ENCODE results near the gene MYLK3. TPM values are rescaled to one million over a fixed set of nuclear protein-coding genes. Genes with fewer than 3 reads are reported as not detected.

The MYLK3 gene
- total RNA-seq, 1 experiment from 2014 or later = 0.26 TPM

DNA sequence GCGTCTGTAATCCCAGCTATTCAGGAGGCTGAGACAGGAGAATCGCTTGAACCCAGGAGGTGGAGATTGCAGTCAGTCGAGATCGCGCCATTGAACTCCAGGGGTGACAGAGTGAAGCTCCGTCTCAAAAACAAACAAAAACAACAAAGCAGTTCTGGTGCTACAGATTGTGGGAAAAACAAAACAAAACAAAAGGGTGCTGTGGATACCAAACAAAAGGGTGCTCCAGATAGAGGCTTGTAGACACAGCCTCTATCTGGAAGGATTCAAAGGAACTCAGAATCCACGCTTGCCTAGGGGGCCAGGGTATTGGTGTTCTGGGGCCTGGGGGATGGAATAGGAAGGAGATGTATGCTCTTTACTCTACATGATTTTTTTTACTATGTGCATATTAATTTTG is 2.5 kb downstream of the MYLK3 start:
- Histone ChIP-seq H3K4me3 (no peak overlapping the region), H3K4me1 (peaks cover 29% of the 10 kb centered on the region), H3K9me3 (replicated peaks) (no peaks in the 10 kb centered on the region), H3K36me3 (no peaks in the 10 kb centered on the region), H3K27me3 (no peaks in the 10 kb centered on the region), H3K27ac (no peak overlapping the region)
- DNase-seq = no peak

DNA sequence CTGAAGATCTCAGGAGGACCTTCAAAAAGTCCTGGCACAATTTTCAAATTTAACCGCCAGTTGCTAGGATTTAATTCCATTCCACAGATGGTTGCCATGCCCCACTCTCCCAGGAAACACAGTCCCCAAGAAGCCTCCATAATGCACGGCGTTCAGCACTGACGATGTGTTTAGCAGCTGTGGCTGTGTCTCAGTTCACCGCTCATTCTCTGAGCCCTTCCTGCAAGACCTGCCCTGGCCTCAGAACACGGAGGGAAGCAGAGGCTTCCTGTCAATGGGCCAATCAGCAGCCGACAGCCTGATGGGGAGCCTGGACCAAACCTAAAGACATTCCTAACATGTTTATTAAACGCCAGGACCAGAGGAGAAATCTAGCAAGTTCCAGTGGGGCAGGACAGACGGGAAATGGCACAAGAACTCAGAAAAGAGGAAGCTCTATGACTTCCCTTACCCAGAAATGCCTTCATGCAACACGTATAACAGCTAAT is 4.9 kb downstream of the MYLK3 start:
- no peak overlapping the region for H3K27ac ChIP-seq
- peaks cover 22% of the 10 kb centered on the region for H3K4me1 ChIP-seq
- DNase-seq = peak; percentile 79 to 85

DNA sequence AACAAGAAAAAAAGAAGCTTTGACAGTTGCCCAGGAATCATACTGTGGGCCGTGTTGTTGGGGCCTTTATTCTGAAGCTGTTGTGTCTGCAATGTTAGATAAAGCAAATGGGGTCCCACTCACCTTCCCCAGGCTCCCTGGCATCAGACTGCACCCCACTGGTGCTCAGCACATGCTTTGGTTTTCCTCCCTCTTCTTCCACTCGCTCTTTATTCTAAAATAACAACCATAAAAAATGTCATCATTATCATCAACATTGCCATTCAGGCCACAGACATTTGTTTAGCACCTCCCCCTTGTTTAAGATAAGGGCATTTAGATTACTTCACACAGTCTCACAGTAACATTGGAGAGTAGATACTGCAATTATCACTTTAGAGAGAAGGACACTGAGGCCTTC is 8.2 kb downstream of the MYLK3 start:
- Histone ChIP-seq H3K27ac (no peak overlapping the region), H3K36me3 (no peaks in the 10 kb centered on the region), H3K4me1 (no peaks in the 10 kb centered on the region; the same call in 1 of the 2 replicates), H3K9me3 (replicated peaks) (no peaks in the 10 kb centered on the region), H3K27me3 (no peaks in the 10 kb centered on the region), H3K4me3 (no peak overlapping the region)
- DNase-seq = no peak

More for the DNA sequence above, 4.9 kb downstream of the MYLK3 start:
- Histone ChIP-seq H3K27me3 (no peaks in the 10 kb centered on the region), H3K36me3 (no peaks in the 10 kb centered on the region), H3K4me3 (peak overlapping the region; percentile 17), H3K9me3 (replicated peaks) (no peaks in the 10 kb centered on the region)

DNA sequence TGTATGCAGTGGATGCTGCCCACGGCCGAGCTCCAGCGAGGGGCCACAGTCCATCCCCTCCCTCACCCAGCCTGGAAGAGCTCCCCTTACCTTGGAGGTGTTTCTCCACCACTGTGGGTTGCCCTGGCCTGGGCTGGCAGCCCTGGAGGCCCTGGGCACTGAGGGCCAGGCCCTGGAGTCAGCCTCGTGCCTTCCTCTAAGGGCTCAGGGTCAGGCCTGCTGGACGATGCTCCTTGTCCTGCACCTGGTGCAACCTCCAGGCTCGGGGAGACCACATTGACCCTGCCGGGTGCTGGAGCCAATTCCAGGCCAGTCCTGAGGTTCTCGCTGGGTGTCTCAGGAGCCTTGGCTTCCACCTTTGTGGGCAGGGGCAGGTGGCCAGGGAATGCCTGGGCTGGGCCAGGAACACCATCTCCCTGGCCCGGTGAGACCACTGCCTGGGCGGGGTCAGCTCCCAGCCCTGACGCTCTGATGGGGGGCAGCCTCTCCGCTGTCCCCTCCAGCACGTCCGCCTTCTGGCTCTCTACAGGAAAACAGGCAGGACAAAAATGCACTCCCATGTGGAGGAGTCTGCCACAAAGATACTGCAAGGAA is 10.4 kb downstream of the MYLK3 start:
- Histone ChIP-seq H3K4me1 (no peaks in the 10 kb centered on the region; the same call in 1 of the 2 replicates), H3K27me3 (no peaks in the 10 kb centered on the region), H3K27ac (no peak overlapping the region), H3K36me3 (no peaks in the 10 kb centered on the region), H3K4me3 (no peak overlapping the region), H3K9me3 (replicated peaks) (no peaks in the 10 kb centered on the region)
- DNase-seq = no peak

DNA sequence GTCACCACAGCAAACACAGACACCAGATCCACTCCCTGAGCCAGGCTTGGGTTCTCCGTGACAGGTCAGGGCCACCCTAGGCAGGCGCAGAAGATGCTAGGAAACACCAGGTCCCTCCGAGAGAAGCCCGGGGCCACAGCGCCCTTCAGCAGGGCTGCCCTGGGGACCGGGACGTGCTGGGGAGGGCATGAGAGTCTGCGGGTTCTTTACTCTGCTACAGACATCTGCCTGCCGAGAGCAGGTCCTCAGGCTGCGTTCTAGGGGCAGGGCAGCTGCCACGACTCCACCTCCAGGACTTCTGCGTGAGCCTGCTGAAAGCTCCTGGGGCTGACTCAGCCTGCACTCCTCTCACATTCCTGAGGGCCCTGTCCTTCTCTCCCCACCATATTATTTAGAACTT is 11.4 kb downstream of the MYLK3 start:
- Histone ChIP-seq H3K4me1 (no peaks in the 10 kb centered on the region; the same call in 1 of the 2 replicates), H3K4me3 (no peak overlapping the region), H3K36me3 (no peaks in the 10 kb centered on the region), H3K27ac (no peak overlapping the region), H3K27me3 (no peaks in the 10 kb centered on the region), H3K9me3 (replicated peaks) (no peaks in the 10 kb centered on the region)
- DNase-seq = peak in 1 of 2 experiments; percentile 30

DNA sequence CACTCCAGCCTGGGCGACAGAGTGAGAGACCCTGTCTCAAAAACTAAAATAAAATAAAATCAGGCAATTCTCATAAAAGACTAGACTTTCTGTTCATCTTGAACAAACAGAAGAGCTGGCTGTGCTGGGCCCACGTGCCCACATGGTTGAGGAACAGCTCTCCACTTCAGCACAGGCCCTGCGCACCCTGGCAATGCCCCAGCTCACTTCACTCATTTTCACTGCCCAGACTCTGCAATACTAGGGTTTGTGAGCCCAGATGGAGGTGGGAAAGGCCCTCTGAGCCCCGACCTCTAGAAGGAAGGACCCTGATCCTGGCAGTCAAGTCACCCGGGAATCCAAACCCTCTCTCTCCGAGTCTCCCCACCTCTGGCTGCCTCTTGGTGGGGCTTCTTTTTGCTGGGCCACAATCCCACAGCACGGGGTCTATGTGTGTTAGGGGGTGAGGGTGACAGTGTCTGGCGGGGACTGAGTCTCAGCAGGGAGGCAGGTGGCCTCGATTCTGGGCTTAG is 14.8 kb downstream of the MYLK3 start:
- no peaks in the 10 kb centered on the region; the same call in 1 of the 2 replicates for H3K4me1 ChIP-seq
- H3K27me3 ChIP-seq = no peaks in the 10 kb centered on the region
- H3K27ac ChIP-seq = no peak overlapping the region
- no peak for DNase-seq
- no peaks in the 10 kb centered on the region for H3K36me3 ChIP-seq
- H3K4me3 ChIP-seq = no peak overlapping the region
- H3K9me3 ChIP-seq (replicated peaks) = no peaks in the 10 kb centered on the region

DNA sequence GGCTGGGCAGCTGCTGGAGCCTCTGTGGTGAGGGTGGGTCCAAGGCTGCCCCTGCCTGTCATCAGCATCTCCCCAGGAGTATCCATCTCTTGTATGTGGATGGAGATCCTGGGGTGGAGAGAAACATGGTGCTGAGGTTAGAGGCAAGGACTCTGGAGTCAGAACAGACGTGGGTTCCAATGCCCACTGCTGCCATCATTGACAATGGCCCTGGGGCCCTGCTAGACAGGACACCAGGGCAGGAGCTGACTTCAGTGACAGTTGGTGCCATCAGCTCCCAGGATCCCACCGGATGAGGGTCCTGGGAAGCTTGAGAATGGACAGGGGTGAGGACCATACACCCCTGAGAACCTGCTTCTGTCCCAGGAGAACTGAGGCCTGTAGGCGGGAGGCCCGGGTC is 15.6 kb downstream of the MYLK3 start:
- H3K9me3 ChIP-seq (replicated peaks) = no peaks in the 10 kb centered on the region
- H3K36me3 ChIP-seq = no peaks in the 10 kb centered on the region

DNA sequence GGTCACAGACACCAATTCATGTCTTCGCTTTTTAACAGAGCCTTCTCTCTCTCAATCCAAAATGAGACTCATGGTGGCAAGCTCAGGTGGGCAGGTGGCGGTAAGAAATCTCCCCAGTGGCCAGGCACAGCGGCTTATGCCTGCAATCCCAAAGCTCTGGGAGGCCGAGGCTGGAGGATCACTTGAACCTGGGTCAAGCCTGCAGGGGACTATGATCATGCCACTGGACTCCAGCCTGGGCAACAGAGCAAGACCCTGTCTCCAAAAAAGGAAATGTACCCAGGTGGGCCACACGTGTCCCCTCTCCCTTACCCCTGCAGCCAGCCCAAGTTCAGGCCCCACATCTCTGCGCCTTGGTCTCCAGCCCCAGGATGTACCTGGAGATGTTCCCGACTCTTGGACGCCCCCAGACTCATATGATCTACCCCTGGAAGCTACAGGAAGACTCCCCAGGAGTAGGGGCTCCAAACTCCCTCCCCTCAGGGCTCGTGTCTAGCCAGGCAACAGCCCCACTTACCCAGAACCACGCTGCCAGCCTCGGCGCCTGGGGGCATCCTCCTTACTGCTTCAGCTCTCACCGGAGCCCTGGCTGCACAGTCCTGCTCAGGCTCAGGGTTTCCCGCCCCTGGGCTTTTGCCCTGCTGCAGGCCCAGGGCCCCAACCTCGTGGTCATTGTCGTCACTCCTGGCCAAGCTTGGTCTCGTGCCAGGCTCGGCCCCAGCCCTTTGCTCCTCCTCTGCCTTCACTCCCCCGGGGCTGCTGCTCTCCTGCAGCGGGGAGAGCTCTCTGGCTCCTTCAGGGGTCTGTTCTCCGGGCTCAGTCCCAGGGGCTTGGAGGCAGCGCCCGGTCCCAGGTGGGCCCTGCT is 16.2 kb downstream of the MYLK3 start:
- no peak overlapping the region for H3K4me3 ChIP-seq
- no peak overlapping the region for H3K27ac ChIP-seq
- peak; percentile 41 to 54 for DNase-seq
- H3K36me3 ChIP-seq = no peaks in the 10 kb centered on the region
- no peaks in the 10 kb centered on the region; the same call in 1 of the 2 replicates for H3K4me1 ChIP-seq
- H3K27me3 ChIP-seq = no peaks in the 10 kb centered on the region
- H3K9me3 ChIP-seq (replicated peaks) = no peaks in the 10 kb centered on the region

More for the DNA sequence above, 15.6 kb downstream of the MYLK3 start:
- no peak for DNase-seq
- Histone ChIP-seq H3K27ac (no peak overlapping the region), H3K4me1 (no peaks in the 10 kb centered on the region; the same call in 1 of the 2 replicates), H3K27me3 (no peaks in the 10 kb centered on the region), H3K4me3 (no peak overlapping the region)

DNA sequence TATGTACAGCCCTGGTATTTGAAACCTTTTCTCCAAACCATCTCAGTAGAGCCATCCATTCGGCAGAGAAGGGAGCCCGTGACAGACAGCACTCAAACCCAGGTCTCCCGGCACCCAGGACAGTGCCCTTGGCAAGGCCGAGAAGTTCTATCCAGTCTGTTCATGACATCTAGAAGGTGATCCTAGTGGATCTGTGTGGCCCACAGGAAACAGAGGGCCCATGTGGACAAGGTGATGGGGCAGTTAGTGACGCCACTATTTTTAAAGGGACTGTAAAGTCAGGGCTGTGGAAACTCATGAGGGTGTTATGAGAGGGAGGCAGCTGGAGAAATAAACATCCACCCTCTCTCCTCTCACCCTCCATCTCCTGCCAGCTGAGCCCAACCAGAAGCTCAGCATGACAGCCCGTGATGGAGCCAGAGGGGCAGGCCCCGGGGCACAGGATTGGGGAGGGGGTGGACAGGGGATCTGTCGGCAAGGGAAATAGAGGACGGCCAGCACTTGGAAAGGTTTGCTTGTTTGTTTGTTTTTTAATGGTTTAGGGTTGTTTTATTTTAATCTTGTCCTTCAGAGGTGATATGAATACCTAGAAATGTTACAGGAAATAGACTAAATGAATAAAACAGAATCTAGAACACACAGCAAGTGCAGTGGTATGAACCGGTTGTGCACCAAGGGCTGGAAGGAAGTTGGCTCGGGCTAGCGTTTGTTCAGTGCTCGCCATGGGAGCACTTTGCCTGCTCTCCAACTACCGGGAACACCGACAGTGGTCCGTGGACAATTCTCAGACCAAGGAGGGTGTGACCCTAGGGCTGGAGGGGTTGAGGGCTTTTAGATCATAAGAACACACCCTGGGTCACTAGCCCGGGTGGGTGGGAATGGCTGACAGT is 17.1 kb downstream of the MYLK3 start:
- H3K4me3 ChIP-seq = no peak overlapping the region
- H3K4me1 ChIP-seq = no peaks in the 10 kb centered on the region
- no peaks in the 10 kb centered on the region for H3K27me3 ChIP-seq
- H3K36me3 ChIP-seq = no peaks in the 10 kb centered on the region
- no peak overlapping the region for H3K27ac ChIP-seq
- DNase-seq = no peak
- no peaks in the 10 kb centered on the region for H3K9me3 ChIP-seq (replicated peaks)

DNA sequence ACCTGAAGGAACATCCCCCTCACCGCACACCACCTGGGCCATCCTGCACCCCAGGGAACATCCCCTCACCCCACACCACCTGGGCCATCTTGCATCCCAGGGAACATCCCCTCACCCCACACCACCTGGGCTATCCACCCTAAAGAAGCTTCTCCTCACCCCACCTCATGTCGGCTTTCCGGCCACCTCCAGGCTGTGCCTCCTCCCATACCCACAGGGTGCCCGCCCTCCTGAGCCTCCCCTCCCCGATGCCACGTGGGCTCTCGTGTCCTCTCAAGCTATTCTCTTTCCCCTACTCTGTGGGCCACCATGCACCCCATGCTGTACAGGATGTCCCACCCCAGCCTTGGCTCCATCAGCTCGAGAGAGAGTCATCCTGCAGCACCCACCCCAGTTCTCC is 18.0 kb downstream of the MYLK3 start:
- no peaks in the 10 kb centered on the region for H3K36me3 ChIP-seq

DNA sequence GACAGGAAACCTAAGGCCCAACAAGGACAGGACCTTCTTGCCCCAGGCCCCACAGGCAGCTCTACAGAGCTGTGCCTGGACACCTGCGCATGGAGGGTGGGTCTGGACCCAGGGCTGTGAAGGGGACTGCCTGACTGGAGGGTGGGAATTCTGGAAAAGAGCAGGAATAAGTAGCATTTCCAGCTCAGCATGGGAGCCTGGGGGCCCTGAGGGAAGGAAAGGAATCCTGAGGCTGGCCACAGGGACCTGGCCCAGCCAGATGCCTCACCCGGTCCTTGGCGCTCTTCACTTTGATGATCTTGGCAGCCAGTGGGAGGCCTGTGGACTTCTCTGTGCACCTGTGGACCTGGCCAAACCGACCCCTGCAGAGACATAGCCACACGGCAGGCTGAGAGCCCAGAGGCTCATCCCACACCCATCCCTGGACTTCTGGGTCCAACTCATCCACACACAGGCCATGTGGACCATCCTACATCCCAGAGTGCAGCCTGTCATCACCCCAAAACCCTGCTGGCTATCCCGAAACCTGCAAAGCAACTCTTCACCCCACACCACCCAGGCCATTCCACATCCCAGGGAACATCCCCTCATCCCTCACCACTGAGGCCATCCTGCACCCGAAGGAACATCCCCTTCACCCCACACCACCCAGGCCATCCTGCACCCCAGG is 18.7 kb downstream of the MYLK3 start:
- H3K27me3 ChIP-seq = no peaks in the 10 kb centered on the region
- no peak overlapping the region for H3K4me3 ChIP-seq
- no peaks in the 10 kb centered on the region for H3K4me1 ChIP-seq
- H3K9me3 ChIP-seq (replicated peaks) = no peaks in the 10 kb centered on the region; the same call in 1 of the 2 replicates
- H3K36me3 ChIP-seq = no peaks in the 10 kb centered on the region
- DNase-seq = no peak
- H3K27ac ChIP-seq = no peak overlapping the region

More for the DNA sequence above, 18.0 kb downstream of the MYLK3 start:
- no peak overlapping the region for H3K4me3 ChIP-seq
- no peaks in the 10 kb centered on the region for H3K4me1 ChIP-seq
- DNase-seq = no peak
- no peak overlapping the region for H3K27ac ChIP-seq
- H3K9me3 ChIP-seq (replicated peaks) = no peaks in the 10 kb centered on the region; the same call in 1 of the 2 replicates
- H3K27me3 ChIP-seq = no peaks in the 10 kb centered on the region

DNA sequence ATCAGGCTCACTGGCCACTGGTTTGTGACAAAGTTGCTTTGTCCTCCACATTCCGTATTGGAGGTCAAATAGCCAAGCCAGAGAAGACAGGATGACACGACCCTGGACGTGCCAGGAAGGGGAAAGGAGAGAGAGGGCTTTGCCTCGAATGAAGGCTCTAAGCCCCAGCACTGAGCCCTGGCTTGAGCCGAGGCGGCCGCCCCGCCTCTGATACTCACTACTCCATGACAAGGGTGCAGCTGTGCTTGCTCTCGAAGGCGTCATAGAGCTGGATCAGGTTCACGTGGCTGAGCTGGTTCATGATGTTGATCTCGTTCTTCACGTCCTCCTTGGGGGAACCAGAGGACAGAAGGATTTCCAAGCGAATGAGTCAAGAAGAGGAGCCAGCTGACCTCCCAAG is 19.3 kb downstream of the MYLK3 start:
- H3K27me3 ChIP-seq = no peaks in the 10 kb centered on the region
- H3K9me3 ChIP-seq (replicated peaks) = no peaks in the 10 kb centered on the region; the same call in 1 of the 2 replicates
- no peak for DNase-seq
- H3K4me3 ChIP-seq = no peak overlapping the region
- no peaks in the 10 kb centered on the region for H3K36me3 ChIP-seq
- H3K4me1 ChIP-seq = no peaks in the 10 kb centered on the region
- H3K27ac ChIP-seq = no peak overlapping the region

DNA sequence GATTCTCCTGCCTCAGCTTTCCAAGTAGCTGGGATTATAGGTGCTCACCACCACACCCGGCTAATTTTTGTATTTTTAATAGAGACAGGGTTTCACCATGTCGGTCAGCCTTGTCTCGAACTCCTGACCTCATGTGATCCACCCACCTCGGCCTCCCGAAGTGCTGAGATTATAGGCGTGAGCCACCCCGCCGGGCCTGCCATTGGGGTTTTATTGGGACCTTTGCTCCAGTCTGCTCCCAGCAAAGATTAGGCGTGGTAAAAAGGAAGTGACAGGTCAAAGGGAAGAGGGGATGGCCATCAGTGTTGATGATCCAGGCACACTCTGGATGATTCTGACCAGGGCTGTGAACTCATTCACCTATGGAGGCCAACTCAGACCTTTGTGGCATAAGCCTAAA is 20.5 kb downstream of the MYLK3 start:
- no peak overlapping the region for H3K4me3 ChIP-seq
- no peaks in the 10 kb centered on the region for H3K4me1 ChIP-seq
- DNase-seq = no peak
- no peaks in the 10 kb centered on the region for H3K27me3 ChIP-seq
- H3K27ac ChIP-seq = no peak overlapping the region
- no peaks in the 10 kb centered on the region; the same call in 1 of the 2 replicates for H3K9me3 ChIP-seq (replicated peaks)
- H3K36me3 ChIP-seq = no peaks in the 10 kb centered on the region

DNA sequence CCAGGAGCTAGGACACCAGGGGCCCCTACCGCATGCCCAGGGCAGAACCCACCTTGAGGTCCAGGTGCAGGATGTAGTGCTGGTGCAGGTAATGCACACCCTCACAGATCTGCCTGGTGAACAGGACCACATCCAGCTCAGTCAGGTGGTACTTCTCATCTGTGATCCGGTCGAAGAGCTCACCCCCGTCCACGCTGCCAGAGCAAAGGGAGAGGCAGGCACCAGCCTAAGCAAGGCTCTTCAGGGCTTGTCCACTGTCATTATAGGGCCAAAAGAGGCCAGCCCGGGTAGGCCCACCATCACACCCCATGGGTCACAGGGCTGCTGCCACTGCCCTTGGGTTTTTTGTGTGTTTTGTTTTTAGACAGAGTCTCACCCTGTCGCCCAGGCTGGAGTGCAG is 21.0 kb downstream of the MYLK3 start:
- H3K27ac ChIP-seq = no peak overlapping the region

More for the DNA sequence above, 21.0 kb downstream of the MYLK3 start:
- no peak overlapping the region for H3K4me3 ChIP-seq
- no peaks in the 10 kb centered on the region; the same call in 1 of the 2 replicates for H3K9me3 ChIP-seq (replicated peaks)
- no peaks in the 10 kb centered on the region for H3K27me3 ChIP-seq
- no peak for DNase-seq
- H3K4me1 ChIP-seq = no peaks in the 10 kb centered on the region
- no peaks in the 10 kb centered on the region for H3K36me3 ChIP-seq
